NCI-H82 (cell line): ENCODE results near the gene TRIM2.
A peak's percentile ranks its signal among the peaks of the same experiment; 100 is the strongest.

Source experiments
- DNase-seq: peaks from one replicate; lab custom pipeline; 2025; lab: John Stamatoyannopoulos, UW

TRIM2 gene

DNA sequence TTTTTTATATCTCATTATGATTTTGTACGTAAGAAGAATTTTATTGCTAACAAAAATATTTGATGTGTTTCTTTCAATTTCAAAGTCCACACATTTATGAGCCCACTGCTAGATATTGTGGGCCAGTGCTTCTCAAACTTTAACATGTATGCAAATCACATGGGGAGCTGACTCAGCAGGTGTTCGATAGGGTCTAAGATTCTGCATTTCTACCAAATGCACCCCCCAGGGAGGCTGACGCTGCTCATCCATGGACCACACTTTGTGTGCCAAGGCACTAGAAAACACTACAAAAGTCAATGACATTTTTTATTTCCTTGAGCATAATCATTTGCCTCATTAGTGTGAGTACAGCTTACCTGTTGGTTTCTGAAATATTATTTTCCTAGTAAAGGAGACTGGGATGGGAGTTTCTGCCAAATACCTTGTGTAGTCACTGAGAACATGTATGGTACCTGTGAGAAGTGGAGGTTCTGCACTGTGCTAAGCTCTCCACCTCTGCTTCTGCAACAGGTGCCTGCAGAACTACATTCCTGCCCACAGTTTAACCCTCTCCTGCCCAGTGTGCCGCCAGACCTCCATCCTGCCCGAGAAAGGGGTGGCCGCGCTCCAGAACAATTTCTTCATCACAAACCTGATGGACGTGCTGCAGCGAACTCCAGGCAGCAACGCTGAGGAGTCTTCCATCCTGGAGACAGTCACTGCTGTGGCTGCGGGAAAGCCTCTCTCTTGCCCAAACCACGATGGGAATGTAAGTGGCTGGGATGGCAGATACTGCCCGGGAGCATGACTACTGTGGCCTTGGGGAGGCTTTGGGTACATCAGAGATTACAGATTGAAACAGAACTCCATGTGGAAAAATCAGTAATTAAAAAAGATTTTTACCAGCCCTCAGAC, 71.4 kb downstream of the TRIM2 start:
- no peak for DNase-seq

DNA sequence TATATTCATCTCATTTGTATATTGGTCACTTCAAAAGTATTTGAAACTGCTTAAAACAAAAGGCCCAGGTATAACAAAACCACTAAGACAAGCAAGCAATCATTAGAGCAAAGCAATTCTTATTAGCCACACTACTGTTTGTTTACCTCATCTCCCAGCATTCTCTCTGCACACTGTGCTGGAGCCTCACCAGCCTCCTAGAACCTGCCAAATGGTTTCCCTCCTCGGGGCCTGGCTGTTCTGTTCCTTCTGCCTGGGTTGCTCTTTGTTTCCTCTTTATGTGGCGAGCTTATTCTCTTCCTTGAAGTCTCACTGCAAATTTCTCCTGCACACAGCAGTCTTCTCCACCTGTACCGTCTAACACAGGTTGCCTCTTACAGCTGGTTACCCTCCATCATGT, 72.7 kb downstream of the TRIM2 start:
- no peak for DNase-seq

DNA sequence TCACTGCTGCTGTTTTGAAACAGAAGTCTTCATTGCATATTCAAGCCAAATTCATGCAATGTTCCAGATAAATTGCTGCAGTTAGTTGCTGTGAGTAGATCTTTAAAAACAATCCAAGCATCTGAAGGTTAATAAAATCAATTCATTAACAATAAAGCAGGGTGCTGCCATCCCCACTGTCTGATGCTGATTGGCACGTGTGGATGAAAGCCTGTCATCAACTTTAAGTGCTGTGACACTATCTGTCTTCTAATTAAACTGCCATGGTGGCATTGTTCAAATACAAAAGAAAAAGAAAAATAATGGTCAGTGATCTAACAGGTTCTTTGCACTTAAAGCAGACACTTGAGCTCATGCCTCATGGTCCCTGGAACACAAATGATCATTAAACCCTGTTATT, 77.2 kb downstream of the TRIM2 start:
- DNase-seq, result no peak

DNA sequence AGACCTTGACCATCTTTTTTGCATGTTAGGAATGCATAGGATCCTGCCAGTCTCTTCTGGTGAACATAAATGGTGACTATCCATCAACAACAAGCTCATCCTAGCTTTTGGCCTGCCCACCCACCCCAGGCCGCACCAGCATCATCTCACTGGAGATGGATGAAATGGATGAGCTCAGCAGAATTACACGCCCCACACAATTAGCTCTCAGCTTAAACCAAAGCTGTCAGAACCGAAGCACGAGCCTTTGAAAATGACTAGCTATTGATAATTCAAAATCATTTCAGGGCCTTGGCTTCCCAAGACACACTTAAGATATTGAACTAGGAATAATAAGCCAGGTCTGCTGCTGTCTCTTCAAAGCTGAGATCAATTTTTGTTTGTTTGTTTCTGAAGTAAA, 77.8 kb downstream of the TRIM2 start:
- no peak for DNase-seq

DNA sequence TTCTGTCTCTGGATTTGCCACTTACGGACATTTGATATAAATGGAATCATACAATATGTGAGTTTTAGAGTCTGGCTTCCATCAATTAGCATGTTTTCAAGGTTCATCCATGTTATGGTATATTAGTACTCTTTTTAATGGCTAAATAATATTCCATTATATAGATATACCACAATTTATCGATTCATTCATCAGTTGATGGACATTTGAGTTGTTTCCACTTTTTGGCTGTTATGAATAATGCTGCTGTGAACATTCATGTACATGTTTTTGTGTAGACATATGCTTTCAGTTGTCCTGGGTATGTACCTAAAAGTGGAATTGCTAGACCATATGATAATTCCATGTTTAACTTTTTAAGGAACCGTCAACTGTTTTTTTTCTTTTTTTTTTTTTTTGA, 79.0 kb downstream of the TRIM2 start:
- DNase-seq, result no peak

DNA sequence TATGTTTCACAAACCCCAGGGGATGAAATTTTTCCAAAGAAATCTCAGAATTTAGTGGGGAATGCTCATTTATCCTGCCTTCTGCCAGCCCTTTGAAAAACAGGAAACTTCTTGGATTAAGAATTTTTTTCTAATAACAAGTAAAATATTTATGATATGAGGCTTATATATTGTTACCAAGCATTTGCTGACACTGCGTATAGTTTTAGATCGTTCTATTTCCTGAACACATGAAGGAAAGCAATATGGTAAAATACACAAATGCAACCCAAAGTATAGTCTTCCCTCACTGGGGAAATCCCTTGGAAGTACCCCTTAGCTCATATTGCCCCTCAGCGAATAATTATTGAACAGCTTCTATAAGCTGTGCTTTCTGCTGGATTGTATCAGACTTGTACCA, 85.9 kb downstream of the TRIM2 start:
- no peak for DNase-seq

DNA sequence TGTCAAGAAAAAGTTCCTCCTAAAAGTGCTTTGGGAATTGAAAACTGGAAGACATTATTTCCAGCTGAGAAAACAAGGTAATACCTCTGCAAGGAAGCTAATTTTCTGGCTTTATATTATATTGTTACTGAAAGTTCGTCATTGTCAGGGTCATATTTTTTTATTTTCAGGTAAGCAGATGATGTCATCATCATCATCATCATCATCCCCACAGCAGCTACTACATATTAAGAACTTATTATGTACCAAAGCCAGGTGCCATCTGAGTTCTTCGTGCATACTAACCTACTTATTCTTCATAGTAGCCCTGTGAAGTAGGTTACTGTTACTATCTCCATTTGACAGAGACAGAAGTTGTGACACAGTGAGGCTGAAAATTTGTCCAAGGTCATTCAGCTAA, 87.3 kb downstream of the TRIM2 start:
- no peak for DNase-seq

DNA sequence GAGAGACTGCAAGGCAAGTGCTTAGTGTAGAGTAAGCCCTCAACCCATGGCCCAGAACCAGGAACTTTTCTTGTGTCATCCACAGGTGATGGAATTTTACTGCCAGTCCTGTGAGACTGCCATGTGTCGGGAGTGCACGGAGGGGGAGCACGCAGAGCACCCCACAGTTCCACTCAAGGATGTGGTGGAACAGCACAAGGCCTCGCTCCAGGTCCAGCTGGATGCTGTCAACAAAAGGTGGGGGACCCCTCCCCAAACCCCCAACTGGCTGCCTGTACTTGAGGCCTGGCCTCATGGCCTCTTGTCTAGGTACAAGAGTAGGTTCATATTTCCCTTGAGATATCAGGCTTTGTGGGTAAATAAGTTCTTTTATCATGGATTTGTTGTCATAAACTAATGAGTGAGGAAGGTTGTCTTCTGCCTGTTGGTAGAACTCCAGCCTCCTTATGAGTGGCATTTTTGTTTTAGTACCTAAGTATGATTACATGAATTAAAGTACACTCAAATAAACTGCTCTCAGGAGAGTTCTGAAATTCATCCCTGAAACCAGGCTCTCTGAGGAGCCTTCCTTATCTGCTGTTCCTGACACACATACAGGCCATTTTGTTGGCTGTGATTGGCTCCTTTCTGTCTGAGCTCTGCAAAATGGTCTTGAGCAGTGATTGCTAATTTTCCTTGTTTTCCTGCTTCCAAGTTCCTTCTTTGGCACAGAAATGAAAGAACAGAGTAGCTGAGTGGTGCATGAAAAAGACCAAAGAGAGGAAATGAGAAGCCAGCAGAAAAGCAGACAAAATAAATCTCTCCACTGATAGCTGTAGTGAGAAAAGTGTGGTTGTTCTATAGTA, 88.9 kb downstream of the TRIM2 start:
- no peak for DNase-seq

DNA sequence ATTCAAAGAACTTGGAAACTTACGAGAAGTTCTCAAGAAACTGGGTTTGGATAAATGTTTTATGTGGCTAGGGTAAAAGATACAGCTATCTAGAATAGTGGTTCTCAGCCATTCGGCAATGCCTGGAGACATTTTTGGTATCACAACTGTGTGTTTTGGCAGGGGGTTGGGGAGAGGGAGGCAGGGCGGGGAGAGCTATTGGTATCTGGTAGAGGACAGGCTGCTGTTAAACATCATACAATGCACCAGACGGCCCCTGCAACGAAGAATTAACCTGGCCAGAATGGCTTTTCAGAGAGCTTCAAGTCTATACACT, 89.5 kb downstream of the TRIM2 start:
- no peak for DNase-seq

DNA sequence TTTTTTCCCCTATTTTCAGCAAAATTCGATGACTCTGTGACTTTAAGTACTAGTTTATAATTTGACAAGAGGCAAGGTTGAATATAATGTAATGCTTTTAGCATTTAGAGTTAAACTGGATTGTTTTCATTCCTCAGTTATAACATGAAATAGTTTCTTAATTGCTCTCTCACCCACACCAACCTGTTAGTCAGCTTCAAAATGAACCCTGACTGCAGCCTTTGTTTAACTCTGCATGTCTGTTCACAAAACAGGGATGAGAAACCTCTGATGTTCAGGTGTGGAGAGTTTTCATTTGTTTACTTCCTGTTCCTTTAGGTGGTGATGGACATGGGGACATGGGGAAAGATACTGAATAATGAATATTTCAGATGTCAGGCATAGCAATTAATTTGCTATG, 90.4 kb downstream of the TRIM2 start:
- no peak for DNase-seq

DNA sequence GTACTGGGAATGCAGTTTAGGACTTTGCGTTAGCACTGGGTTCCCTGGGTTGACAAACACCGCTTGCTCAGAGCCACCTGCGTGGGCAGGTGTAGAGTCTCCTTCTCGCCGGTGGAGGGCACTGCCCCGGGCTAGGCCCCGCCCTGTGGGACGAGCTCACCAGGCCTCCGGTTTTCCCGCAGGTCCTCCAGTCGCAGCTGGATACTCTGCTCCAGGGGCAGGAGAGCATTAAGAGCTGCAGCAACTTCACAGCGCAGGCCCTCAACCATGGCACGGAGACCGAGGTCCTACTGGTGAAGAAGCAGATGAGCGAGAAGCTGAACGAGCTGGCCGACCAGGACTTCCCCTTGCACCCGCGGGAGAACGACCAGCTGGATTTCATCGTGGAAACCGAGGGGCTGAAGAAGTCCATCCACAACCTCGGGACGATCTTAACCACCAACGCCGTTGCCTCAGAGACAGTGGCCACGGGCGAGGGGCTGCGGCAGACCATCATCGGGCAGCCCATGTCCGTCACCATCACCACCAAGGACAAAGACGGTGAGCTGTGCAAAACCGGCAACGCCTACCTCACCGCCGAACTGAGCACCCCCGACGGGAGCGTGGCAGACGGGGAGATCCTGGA, 91.0 kb downstream of the TRIM2 start:
- DNase-seq, result no peak

DNA sequence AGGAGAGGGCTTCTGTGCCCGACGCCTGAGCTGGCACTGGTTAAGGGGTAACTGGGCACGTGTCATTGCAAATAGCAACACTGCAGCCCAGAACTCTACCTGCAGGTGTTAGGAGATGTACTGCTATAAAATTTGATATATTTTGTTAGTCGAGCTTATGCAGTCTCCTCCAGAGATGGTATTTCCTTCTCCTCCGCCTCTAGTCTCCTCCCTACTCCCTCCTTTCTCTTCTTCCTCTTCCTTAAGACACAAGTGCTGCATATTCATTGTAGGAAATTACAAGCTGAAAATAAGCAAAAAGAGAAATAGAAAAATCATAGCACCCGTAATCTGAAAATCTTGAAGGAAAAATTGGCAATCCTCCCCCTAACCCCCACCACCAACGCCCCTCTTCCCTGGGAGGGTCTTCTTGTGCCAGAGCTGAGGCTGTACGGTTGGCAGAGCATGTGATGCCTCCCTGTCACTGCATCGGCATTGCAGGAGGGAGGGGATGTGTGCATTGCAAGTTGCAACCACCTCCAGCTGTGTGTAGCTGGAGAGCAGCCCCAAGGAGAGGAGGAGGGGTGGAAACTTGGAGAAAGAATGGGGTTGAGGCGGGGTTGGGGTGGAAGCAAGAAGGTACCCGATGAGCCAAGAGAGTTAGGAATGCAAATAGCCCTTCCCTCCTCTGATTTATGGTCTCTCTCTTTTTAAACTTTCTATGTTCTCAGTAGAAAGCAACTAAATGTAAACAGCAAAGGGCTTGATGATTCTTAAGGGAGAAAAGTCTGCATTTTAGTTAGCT, 92.0 kb downstream of the TRIM2 start:
- no peak for DNase-seq

DNA sequence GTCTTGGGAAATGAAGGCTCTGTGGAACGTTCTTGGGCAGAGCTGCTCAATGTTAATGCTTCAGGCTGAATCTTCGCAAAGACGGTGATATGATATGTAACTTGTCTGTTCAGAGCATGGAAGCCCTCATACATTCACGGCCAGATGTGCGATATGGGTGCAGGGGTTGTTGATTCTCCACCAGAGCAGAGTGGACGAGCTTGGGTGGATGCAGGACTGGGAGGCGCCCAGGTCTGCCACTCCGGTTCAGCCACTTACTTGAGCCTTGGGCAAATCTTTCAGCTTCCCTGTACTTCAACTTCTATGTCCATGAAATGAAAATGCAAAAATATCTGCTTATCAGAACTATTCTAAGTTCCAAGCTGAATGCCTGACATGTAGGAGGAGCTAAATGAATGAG, 92.9 kb downstream of the TRIM2 start:
- no peak for DNase-seq

DNA sequence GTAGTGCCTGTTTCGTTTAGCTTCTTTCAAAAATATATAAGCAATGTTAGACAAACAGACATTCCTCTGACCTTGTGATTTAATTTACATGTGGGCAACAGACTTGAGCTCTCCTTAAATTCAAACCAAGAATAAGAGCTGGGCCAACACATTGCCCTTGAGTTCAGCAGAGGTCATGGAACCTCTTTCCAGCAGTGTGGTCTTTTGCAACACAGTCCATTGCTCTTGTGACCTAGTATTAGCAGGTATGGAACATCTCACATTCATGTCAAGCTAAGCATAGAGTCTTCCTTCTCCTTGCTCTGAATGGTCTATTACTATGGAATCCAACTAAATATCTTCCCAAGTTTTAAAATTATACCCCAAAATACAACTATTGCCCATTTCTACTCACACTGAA, 106.5 kb downstream of the TRIM2 start:
- no peak for DNase-seq

DNA sequence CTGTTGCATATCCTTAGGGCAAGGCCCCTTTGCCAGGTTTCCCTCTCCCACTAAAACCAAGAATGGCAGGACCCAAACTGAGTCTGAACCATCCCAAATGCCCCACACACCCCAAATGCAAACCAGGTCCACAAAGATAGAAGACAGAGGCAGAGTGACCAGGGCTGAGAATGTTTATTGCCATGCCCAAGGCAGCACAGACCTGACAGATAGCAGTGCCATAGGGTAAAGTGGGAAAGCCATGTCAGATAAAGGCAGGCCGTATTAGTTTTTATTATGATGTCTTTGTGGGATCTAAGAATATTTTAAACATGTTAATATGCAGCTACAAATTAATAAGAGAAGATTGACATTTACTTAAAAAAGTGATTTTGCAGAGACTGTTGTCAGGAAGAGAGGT, 110.7 kb downstream of the TRIM2 start:
- DNase-seq, result no peak

DNA sequence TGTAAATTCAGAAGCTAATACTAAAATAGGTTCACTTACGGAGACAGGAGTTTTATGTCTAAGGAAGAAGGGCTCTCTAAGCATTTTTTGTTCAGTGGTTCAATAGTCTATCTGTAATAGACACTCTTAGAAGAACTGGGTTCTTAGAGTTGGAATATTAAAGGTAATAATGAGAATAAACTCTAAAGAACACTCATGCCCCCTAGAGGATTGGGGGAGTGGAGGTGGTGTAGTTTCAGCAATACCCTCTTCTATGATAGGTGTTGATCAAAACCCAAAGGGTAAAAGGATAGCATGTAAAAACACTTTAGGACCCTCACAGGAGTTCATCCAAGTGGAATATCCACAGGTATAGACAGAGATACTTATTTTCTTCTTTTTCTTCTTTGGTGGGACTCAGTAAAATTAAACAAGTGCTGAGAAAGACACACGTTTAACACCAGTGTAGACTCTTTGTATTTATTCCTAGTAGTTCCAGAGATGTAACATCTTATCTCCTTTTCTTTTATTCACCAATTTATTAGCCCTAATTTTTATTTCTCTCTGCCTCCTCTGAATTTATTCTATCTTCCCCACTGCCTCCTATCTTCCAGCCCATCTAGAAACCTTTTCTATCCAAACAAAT, 114.6 kb downstream of the TRIM2 start:
- DNase-seq, result peak; percentile 68

DNA sequence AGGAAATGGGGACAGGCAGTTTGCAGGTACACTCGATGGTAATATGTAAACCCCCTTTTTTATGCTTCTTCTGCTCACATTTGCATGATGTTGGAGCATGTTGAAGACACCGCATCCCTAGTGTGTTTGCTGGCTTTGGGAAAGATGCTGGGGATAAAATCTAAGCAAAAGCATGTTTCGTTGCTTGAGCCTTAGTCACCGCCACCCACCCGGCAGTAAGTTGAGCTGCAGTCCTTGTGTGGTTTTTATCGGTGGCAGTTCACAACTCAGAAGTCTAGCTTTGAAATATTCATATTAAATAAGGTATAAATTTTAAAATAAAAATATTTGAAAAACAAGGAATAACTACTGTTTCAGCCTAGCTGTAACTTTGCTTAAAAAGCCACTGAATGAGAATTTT, 118.5 kb downstream of the TRIM2 start:
- DNase-seq, result no peak

DNA sequence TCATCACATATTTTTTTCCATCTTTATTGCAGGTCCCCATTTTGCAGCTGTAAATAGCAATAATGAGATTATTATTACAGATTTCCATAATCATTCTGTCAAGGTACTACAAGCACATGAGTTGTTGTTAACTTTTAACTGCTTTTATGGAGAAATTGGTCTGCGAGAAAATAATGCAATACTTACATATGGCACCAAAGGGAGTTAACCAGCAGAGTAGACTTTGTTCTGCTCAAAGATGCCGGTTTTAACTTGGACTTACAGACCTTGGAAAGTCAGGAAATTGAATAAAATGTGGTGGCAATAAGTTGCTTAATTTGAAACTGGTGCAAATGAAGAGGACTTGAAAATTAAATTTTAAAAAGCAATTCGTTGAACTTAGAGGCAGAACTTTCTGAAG, 119.8 kb downstream of the TRIM2 start:
- no peak for DNase-seq

DNA sequence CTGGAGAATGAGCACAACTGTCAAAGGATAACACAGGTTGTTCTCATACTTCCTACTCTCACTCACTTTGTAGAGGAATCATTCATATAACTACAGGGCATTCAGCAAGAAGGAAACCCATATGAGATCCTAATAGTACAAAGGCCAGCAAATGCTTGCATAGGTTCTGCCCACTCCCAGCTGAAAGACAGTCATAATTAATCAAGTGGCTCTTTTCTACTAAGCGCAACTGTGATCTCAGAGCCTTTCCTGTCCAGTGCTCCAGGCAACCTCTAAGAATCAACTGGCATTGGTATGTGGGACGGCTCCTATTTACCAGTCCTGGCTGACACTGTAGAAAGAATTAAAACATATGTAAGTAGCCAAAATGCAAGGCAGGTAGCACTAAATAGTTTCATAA, 121.3 kb downstream of the TRIM2 start:
- no peak for DNase-seq

DNA sequence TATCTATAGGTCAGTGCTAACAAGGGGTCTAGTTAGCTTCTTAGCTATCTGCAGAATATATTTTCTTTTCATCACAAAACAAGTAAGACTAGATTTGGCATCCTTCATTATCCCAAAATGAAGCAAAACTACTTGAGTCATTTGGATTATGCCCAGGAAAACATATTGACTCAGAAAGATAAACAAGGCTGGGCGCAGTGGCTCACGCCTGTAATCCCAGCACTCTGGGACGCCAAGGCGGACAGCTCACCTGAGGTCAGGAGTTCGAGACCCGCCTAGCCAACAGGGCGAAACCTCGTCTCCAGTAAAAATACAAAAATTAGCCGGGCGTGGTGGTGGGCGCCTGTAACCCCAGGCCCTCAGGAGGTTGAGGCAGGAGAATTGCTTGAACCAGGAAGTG, 122.3 kb downstream of the TRIM2 start:
- no peak for DNase-seq

DNA sequence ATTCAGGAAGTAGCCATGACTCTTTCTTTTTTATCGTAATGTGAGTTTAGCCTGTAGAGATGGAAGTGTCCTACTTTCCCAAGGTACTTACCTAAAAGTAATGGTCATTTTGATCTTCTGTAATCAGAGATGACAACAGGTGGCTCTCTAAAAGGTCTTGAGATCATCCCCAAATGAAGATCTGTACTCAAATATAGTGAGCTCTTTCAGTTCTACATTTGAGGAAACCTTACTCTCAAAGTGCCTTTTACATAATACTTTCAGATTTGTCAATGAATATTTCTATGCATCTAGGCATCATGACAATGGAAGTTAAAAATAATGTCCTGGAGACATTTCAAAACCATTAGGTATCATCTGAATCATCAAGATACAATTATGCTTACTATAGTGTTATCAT, 123.0 kb downstream of the TRIM2 start:
- DNase-seq, result no peak

DNA sequence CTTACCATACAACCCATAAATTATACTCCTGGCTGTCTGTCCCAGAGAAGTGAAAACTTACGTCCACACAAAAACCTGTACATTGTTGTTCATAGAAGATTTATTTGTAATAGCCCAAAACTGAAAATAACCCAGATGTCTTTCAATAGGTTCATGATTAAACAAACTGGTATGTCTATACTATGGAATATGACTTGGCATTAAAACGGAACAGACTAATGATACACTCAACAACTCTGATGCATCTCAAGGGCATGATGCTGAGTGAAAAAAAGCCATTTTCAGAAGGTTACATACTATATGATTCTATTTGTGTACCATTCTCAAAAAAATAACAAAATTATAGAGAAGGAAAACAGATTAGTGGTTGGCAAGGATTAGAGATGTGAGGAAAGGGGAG, 128.7 kb downstream of the TRIM2 start:
- DNase-seq, result no peak
